Loucy (cell line): Measurements from ENCODE around the gene RNASE8.

Experiments used
- H2AFZ ChIP-seq: fragments of 200-600 bp; sonication (generic); 2 replicates; pipeline ENCODE4 v1.6.0; 2016; ENCODE audit warnings: antibody characterized with exemption, mild to moderate bottlenecking, low read length, moderate library complexity
- H3F3A ChIP-seq: fragments of 200-600 bp; 2 replicates; pipeline ENCODE4 v1.6.0; 2016; ENCODE audit warnings: antibody characterized with exemption, low read depth, mild to moderate bottlenecking
- H3K27me3 ChIP-seq: fragments of 200-600 bp; sonication (generic); 2 replicates; pipeline ENCODE4 v1.6.1; 2014; ENCODE audit warnings: low read length, mild to moderate bottlenecking; ENCODE audit not compliant: insufficient read depth, poor library complexity, severe bottlenecking
- H3K36me3 ChIP-seq: fragments of 200-600 bp; sonication (generic); 2 replicates; pipeline ENCODE4 v1.6.1; 2016; ENCODE audit warnings: low read length; ENCODE audit not compliant: insufficient read depth
- H3K4me1 ChIP-seq: fragments of 200-600 bp; sonication (generic); 2 replicates; pipeline ENCODE4 v1.5.1; 2014; ENCODE audit warnings: low read length, mild to moderate bottlenecking; ENCODE audit not compliant: insufficient read depth, poor library complexity, severe bottlenecking
- H3K4me2 ChIP-seq: fragments of 200-600 bp; sonication (generic); 2 replicates; pipeline ENCODE4 v1.6.0; 2014; ENCODE audit warnings: antibody characterized with exemption, low read length, low read depth, mild to moderate bottlenecking; ENCODE audit not compliant: poor library complexity, severe bottlenecking
- H3K4me3 ChIP-seq: fragments of 200-600 bp; sonication (generic); 2 replicates; pipeline ENCODE4 v1.5.1; 2014; ENCODE audit warnings: low read length, mild to moderate bottlenecking, mixed read lengths; ENCODE audit not compliant: poor library complexity, severe bottlenecking
- H3K79me2 ChIP-seq: fragments of 200-600 bp; sonication (generic); 2 replicates; pipeline ENCODE4 v1.6.1; 2014; ENCODE audit warnings: low read length; ENCODE audit not compliant: insufficient read depth
- H3K9ac ChIP-seq: fragments of 200-600 bp; sonication (generic); 2 replicates; pipeline ENCODE4 v1.6.0; 2014; ENCODE audit warnings: mild to moderate bottlenecking, low read depth, low read length, moderate library complexity; ENCODE audit not compliant: poor library complexity, severe bottlenecking
- H3K9me2 ChIP-seq: fragments of 200-600 bp; sonication (generic); replicated peaks from 2 replicates; pipeline ENCODE4 v1.6.1; 2016; ENCODE audit warnings: low read depth, low read length, mixed read lengths
- H3K9me3 ChIP-seq: fragments of 200-600 bp; sonication (generic); 2 replicates; pipeline ENCODE4 v1.6.1; 2014; ENCODE audit warnings: mild to moderate bottlenecking, antibody characterized with exemption, low read length, low read depth; ENCODE audit not compliant: insufficient read depth
- H4K20me1 ChIP-seq: fragments of 200-600 bp; sonication (generic); 2 replicates; pipeline ENCODE4 v1.6.0; 2014; ENCODE audit warnings: antibody characterized with exemption, low read length, mild to moderate bottlenecking; ENCODE audit not compliant: insufficient read depth, poor library complexity, severe bottlenecking
- EZH2phosphoT487 ChIP-seq: fragments of 200-600 bp; IDR thresholded peaks from 2 replicates; pipeline ENCODE4 v1.6.1; 2018; ENCODE audit warnings: antibody characterized with exemption, mild to moderate bottlenecking, moderate library complexity, borderline replicate concordance
- TF ChIP-seq, protein P1 (sequence below): fragments of 200-600 bp; sonication (generic); conservative IDR thresholded peaks from 2 replicates; pipeline ENCODE4 v1.5.1; 2014; ENCODE audit warnings: mild to moderate bottlenecking, antibody characterized with exemption, low read length

RNASE8 gene

DNA sequence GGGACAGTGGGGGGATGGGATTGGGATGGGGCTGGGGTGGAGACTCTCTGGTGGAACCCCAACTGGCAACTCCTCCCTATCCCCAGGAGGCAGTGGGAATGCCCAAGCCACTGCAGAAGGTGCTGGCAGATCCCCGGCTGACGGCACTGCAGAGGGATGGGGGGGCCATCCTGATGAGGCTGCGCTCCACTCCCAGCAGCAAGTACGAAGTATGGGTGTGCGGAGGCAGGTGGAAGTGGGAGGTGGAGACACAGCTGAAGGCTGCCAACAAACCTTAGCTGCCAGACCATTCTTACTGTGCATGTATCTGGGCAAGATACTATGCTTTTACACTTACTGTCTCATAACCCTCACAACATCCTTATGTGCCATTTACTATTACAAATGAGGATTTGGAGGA lies 20.7 kb downstream of the RNASE8 start:
- Histone ChIP-seq H3K9me2 (no peaks in the 10 kb centered on the region), H4K20me1 (no peaks in the 10 kb centered on the region), H3K27me3 (no peaks in the 10 kb centered on the region), H3K4me2 (no peak overlapping the region), H2AFZ (no peak overlapping the region), H3K9ac (no peak overlapping the region), H3F3A (no peaks in the 10 kb centered on the region), H3K79me2 (no peaks in the 10 kb centered on the region), H3K9me3 (no peaks in the 10 kb centered on the region), H3K4me1 (no peaks in the 10 kb centered on the region), H3K36me3 (no peaks in the 10 kb centered on the region), H3K4me3 (no peak overlapping the region)
- TF ChIP-seq, protein P1, sequence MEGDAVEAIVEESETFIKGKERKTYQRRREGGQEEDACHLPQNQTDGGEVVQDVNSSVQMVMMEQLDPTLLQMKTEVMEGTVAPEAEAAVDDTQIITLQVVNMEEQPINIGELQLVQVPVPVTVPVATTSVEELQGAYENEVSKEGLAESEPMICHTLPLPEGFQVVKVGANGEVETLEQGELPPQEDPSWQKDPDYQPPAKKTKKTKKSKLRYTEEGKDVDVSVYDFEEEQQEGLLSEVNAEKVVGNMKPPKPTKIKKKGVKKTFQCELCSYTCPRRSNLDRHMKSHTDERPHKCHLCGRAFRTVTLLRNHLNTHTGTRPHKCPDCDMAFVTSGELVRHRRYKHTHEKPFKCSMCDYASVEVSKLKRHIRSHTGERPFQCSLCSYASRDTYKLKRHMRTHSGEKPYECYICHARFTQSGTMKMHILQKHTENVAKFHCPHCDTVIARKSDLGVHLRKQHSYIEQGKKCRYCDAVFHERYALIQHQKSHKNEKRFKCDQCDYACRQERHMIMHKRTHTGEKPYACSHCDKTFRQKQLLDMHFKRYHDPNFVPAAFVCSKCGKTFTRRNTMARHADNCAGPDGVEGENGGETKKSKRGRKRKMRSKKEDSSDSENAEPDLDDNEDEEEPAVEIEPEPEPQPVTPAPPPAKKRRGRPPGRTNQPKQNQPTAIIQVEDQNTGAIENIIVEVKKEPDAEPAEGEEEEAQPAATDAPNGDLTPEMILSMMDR = no peak
- TF ChIP-seq EZH2phosphoT487 = no peak

DNA sequence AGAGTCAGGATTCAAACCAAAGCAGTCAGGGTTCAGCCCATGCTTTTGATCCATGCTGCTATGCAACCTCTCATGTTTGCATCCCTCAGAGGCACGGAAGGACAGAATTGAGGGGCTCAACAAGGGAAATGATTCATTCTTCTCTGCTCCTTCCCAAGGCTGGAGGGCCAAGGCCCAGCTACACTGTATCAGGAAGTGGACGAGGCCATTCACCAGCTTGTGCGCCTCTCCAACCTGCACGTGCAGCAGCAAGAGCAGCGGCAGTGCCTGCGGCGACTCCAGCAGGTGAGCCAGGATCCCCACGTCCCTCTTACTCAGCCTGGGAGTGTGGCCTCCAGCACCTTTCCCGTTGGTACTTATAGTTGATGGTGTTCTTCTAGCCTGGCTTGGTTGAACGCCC lies 21.1 kb downstream of the RNASE8 start:
- no peak overlapping the region for H3K4me3 ChIP-seq
- no peaks in the 10 kb centered on the region for H3K79me2 ChIP-seq
- H3K9me2 ChIP-seq = no peaks in the 10 kb centered on the region
- H3K27me3 ChIP-seq = no peaks in the 10 kb centered on the region
- TF ChIP-seq EZH2phosphoT487 = no peak
- TF ChIP-seq, protein P1 = no peak
- no peaks in the 10 kb centered on the region for H3K36me3 ChIP-seq
- no peaks in the 10 kb centered on the region for H3K4me1 ChIP-seq
- no peak overlapping the region for H3K4me2 ChIP-seq
- no peaks in the 10 kb centered on the region for H3K9me3 ChIP-seq
- H2AFZ ChIP-seq = no peak overlapping the region
- no peaks in the 10 kb centered on the region for H4K20me1 ChIP-seq
- H3F3A ChIP-seq = no peaks in the 10 kb centered on the region
- no peak overlapping the region for H3K9ac ChIP-seq

- H3K4me1 ChIP-seq = no peaks in the 10 kb centered on the region
- no peaks in the 10 kb centered on the region for H3K27me3 ChIP-seq
- H3K9me2 ChIP-seq = no peaks in the 10 kb centered on the region
- H2AFZ ChIP-seq = no peak overlapping the region
- H3K79me2 ChIP-seq = no peaks in the 10 kb centered on the region
- H3K36me3 ChIP-seq = no peaks in the 10 kb centered on the region
- TF ChIP-seq, protein P1 = no peak
- TF ChIP-seq EZH2phosphoT487 = no peak
- no peak overlapping the region for H3K4me2 ChIP-seq
- no peak overlapping the region for H3K9ac ChIP-seq
- no peaks in the 10 kb centered on the region for H4K20me1 ChIP-seq
- H3K9me3 ChIP-seq = no peaks in the 10 kb centered on the region
- no peak overlapping the region for H3K4me3 ChIP-seq
- no peaks in the 10 kb centered on the region for H3F3A ChIP-seq
Measured at GRCh38 chr14:21081521-21082142, 24.0 kb downstream of the RNASE8 start.
